Activated T-helper 1 cell treated with anti-CD3 and anti-CD28 coated beads, Interleukin-2, amount 50 U/mL, for 16 hours (primary cell): Measurements from ENCODE around the gene SCN10A.

ENCODE experiments used
- DNase-seq, 2 donors: peaks; one replicate each; pipeline ENCODE4 v3.0.0-alpha.2; 2020; ENCODE audit warnings: low read depth in 1 of 2, low spot score in 1 of 2

The SCN10A gene

GRCh38 chr3:38782148-38782547 lies 33.9 kb downstream of the SCN10A start:
- no peak for DNase-seq

GRCh38 chr3:38773528-38773927 lies 42.5 kb downstream of the SCN10A start:
- no peak for DNase-seq

GRCh38 chr3:38763569-38763968 lies 52.4 kb downstream of the SCN10A start:
- no peak for DNase-seq

GRCh38 chr3:38758557-38758956 lies 57.5 kb downstream of the SCN10A start:
- no peak for DNase-seq

- DNase-seq = no peak
Measured at GRCh38 chr3:38757721-38758120, 58.3 kb downstream of the SCN10A start.

GRCh38 chr3:38756892-38757291 lies 59.1 kb downstream of the SCN10A start:
- DNase-seq = no peak

GRCh38 chr3:38755130-38755529 lies 60.9 kb downstream of the SCN10A start:
- no peak for DNase-seq

GRCh38 chr3:38746641-38747040 lies 69.4 kb downstream of the SCN10A start:
- no peak for DNase-seq

- no peak for DNase-seq
Measured at GRCh38 chr3:38743043-38743442, 73.0 kb downstream of the SCN10A start.

- DNase-seq = no peak
Measured at GRCh38 chr3:38742550-38742949, 73.5 kb downstream of the SCN10A start.

GRCh38 chr3:38740537-38740936 lies 75.5 kb downstream of the SCN10A start:
- no peak for DNase-seq

- DNase-seq = no peak
Measured at GRCh38 chr3:38739931-38740330, 76.1 kb downstream of the SCN10A start.

- no peak for DNase-seq
Measured at GRCh38 chr3:38739396-38739689, 76.7 kb downstream of the SCN10A start.

GRCh38 chr3:38738630-38739395 lies 77.2 kb downstream of the SCN10A start:
- DNase-seq = no peak

- no peak for DNase-seq
Measured at GRCh38 chr3:38731522-38731921, 84.5 kb downstream of the SCN10A start.

- DNase-seq = no peak
Measured at GRCh38 chr3:38730281-38730680, 85.7 kb downstream of the SCN10A start.

- no peak for DNase-seq
Measured at GRCh38 chr3:38728008-38728407, 88.0 kb downstream of the SCN10A start.

GRCh38 chr3:38726751-38727150 lies 89.3 kb downstream of the SCN10A start:
- DNase-seq = no peak

GRCh38 chr3:38725726-38726419 lies 90.1 kb downstream of the SCN10A start:
- no peak for DNase-seq

- DNase-seq = no peak
Measured at GRCh38 chr3:38724392-38724736, 91.7 kb downstream of the SCN10A start.

- DNase-seq = no peak
Measured at GRCh38 chr3:38723569-38724391, 92.2 kb downstream of the SCN10A start.
